K562 (cell line): ENCODE data around the gene ELAC2.

Source experiments
- MTA3 ChIP-seq: fragments of 450-650 bp; formaldehyde crosslinking; IDR thresholded peaks from 2 replicates; pipeline ENCODE4 v1.6.1; 2017; ENCODE audit warnings: mild to moderate bottlenecking, borderline replicate concordance
- NFE2 ChIP-seq: IDR thresholded peaks from 2 replicates; pipeline ENCODE4 v1.6.1; 2014; ENCODE audit warnings: antibody characterized with exemption, low read depth
- NFE2L1 ChIP-seq: fragments of 450-650 bp; IDR thresholded peaks from 2 replicates; pipeline ENCODE4 v1.6.1; 2016; ENCODE audit warnings: missing genetic modification characterization, low read depth, mild to moderate bottlenecking, missing compliant biosample characterization, moderate library complexity, borderline replicate concordance
- NR2C1 ChIP-seq, 2 experiments: fragments of 450-650 bp; IDR thresholded peaks; 2 replicates each; pipeline ENCODE4 v1.6.1; 2017; ENCODE audit warnings: mild to moderate bottlenecking in 2 of 2, antibody characterized with exemption in 1 of 2, inconsistent platforms in 1 of 2, missing compliant biosample characterization in 1 of 2, missing genetic modification characterization in 1 of 2
- POLR2A ChIP-seq: fragments of 450-650 bp; conservative IDR thresholded peaks from 2 replicates; pipeline ENCODE4 v1.6.1; 2016
- SIN3A ChIP-seq, 2 experiments: fragments of 150-350 bp in 1 of 2; IDR thresholded peaks; 2 replicates each; pipeline ENCODE4 v1.6.1; 2011 to 2016; ENCODE audit warnings: borderline replicate concordance in 2 of 2, low read depth in 2 of 2, low read length in 2 of 2, mild to moderate bottlenecking in 2 of 2, moderate library complexity in 2 of 2; ENCODE audit not compliant: control insufficient read depth in 1 of 2
- YY1 ChIP-seq, 3 experiments: IDR thresholded peaks; 2 replicates each; pipeline ENCODE4 v1.6.1; 2011; ENCODE audit warnings: low read length in 2 of 3, mild to moderate bottlenecking in 2 of 3, moderate library complexity in 2 of 3, borderline replicate concordance in 1 of 3, control low read depth in 1 of 3, low read depth in 1 of 3; ENCODE audit not compliant: insufficient read depth in 3 of 3, insufficient replicate concordance in 2 of 3, control insufficient read depth in 1 of 3, insufficient read length in 1 of 3; ENCODE audit errors: extremely low read depth in 1 of 3
- ZBTB8A ChIP-seq: fragments of 450-650 bp; IDR thresholded peaks from 2 replicates; pipeline ENCODE4 v1.6.1; 2018; ENCODE audit warnings: mild to moderate bottlenecking, moderate library complexity; ENCODE audit not compliant: partially characterized antibody
- ZFP36 ChIP-seq: fragments of 150-350 bp; IDR thresholded peaks from 2 replicates; pipeline ENCODE4 v1.6.1; 2018; ENCODE audit warnings: low read length, low read depth; ENCODE audit not compliant: partially characterized antibody
- ZNF121 ChIP-seq: sonication (generic); formaldehyde crosslinking; conservative IDR thresholded peaks from 2 replicates; pipeline ENCODE4 v1.8.0; 2022; ENCODE audit warnings: missing genetic modification reagents
- ZNF274 ChIP-seq: IDR thresholded peaks from 2 replicates; pipeline ENCODE4 v1.6.1; 2011; ENCODE audit warnings: low read depth, mild to moderate bottlenecking, low read length, moderate library complexity, borderline replicate concordance
- TF ChIP-seq, protein P1 (sequence below), 3 experiments: IDR thresholded peaks in 2 of 3; conservative IDR thresholded peaks in 1 of 3; 2 replicates each; pipeline ENCODE4 v1.5.1; 2011 to 2012; ENCODE audit warnings: low read length in 3 of 3, mild to moderate bottlenecking in 3 of 3, control low read depth in 2 of 3, improper control_type of control experiment in 1 of 3, inconsistent platforms in 1 of 3, low read depth in 1 of 3, mixed read lengths in 1 of 3, moderate library complexity in 1 of 3; ENCODE audit not compliant: insufficient read depth in 2 of 3

DNA sequence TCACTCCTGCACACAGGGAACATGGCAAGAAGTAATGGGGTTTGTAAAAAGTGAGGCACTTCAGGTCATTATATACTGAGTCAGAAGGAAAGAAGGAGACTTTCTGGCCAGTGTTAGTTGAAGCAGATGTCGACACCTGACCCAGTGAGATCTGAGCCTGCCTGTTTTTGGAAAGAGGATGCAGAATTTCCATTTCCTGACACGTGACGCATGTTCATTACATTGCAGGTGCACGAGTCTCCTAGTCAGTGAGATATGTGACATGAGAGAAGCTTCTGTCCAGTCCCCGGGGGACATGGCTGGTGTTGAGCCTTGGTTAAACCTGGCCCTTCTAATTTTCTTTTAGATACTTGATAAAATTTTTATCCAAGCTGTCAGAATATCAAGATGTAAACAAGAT, 62.3 kb downstream of the ELAC2 start:
- TF ChIP-seq, protein P1, sequence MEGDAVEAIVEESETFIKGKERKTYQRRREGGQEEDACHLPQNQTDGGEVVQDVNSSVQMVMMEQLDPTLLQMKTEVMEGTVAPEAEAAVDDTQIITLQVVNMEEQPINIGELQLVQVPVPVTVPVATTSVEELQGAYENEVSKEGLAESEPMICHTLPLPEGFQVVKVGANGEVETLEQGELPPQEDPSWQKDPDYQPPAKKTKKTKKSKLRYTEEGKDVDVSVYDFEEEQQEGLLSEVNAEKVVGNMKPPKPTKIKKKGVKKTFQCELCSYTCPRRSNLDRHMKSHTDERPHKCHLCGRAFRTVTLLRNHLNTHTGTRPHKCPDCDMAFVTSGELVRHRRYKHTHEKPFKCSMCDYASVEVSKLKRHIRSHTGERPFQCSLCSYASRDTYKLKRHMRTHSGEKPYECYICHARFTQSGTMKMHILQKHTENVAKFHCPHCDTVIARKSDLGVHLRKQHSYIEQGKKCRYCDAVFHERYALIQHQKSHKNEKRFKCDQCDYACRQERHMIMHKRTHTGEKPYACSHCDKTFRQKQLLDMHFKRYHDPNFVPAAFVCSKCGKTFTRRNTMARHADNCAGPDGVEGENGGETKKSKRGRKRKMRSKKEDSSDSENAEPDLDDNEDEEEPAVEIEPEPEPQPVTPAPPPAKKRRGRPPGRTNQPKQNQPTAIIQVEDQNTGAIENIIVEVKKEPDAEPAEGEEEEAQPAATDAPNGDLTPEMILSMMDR (IDR thresholded peaks at IDR 0.05 in 2 of 3, conservative IDR thresholded peaks at IDR 0.05 in 1 of 3; ENCODE audit: insufficient read depth in 2 of 3, low read depth in 1 of 3, low read length in 3 of 3), result no peak
- TF ChIP-seq NR2C1 (IDR thresholded peaks at IDR 0.05) (no peak), NR2C1 (tag; IDR thresholded peaks at IDR 0.05) (no peak), ZBTB8A (no peak), NFE2L1 (tag) (no peak), ZNF121 (no peak), SIN3A (IDR thresholded peaks at IDR 0.05; ENCODE audit: borderline replicate concordance in 2 of 2, control insufficient read depth in 1 of 2, low read depth in 2 of 2, low read length in 2 of 2) (no peak), YY1 (IDR thresholded peaks at IDR 0.05; ENCODE audit: borderline replicate concordance in 1 of 3, control insufficient read depth in 1 of 3, extremely low read depth in 1 of 3, insufficient read depth in 3 of 3, insufficient read length in 1 of 3, insufficient replicate concordance in 2 of 3, low read depth in 1 of 3, low read length in 2 of 3) (no peak), NFE2 (no peak), ZNF274 (no peak), POLR2A (no peak), ZFP36 (no peak), MTA3 (no peak)
